Adrenal gland (tissue), 12 donors: ENCODE measurements around the gene CES2. TPM values are rescaled to one million over a fixed set of nuclear protein-coding genes. Genes with fewer than 3 reads are reported as not detected.
"Not testable (repeated sequence)": the region's sequence is repeated elsewhere in the genome, so short reads cannot be mapped to it uniquely, and the experiment has no call there.

ENCODE experiments used
- DNase-seq, 7 donors: peaks; one replicate each; pipeline ENCODE4 v3.0.0-alpha.2; 2019 to 2020
- H3K27ac ChIP-seq, 5 donors: fragments of 200-600 bp; sonication (generic) in 4 of 5; 1 replicate in 3 of 5; 2 replicates in 2 of 5; pipeline versions ENCODE4 v1.5.1 to v1.8.0; 2016 to 2020; ENCODE audit warnings: mild to moderate bottlenecking in 1 of 5
- H3K27me3 ChIP-seq: fragments of 200-600 bp; 2 replicates; pipeline ENCODE4 v1.8.0; 2021
- H3K36me3 ChIP-seq, 2 donors: fragments of 200-600 bp; replicated peaks in 1 of 2; 1 replicate in 1 of 2; 2 replicates in 1 of 2; pipeline versions ENCODE4 v1.5.1 to v1.8.0; 2018 to 2022
- H3K4me1 ChIP-seq, 2 donors: fragments of 200-600 bp; replicated peaks in 1 of 2; 1 replicate in 1 of 2; 2 replicates in 1 of 2; pipeline versions ENCODE4 v1.5.1 to v1.8.0; 2018 to 2021
- H3K4me3 ChIP-seq, 4 donors: fragments of 200-600 bp; sonication (generic) in 3 of 4; one replicate each; pipeline ENCODE4 v1.5.1; 2016 to 2018
- H3K9me3 ChIP-seq, 3 donors: fragments of 200-600 bp; sonication (generic) in 1 of 3; replicated peaks in 1 of 3; 1 replicate in 2 of 3; 2 replicates in 1 of 3; pipeline versions ENCODE4 v1.5.1 to v1.8.0; 2016 to 2021
- POLR2A ChIP-seq, 2 donors: fragments of 450-650 bp; IDR thresholded peaks; one replicate each; pipeline ENCODE4 v1.6.1; 2017; ENCODE audit warnings: antibody characterized with exemption in 2 of 2, mild to moderate bottlenecking in 2 of 2, moderate library complexity in 1 of 2
- WGBS, 4 donors: extraction: QIAGEN DNeasy Blood & Tissue Kit in 2 of 4; methylation state at CpG; one replicate each; pipeline versions ENCODE4 v1.1.5 to v1.1.7; 2013 to 2017; 5-methylcytosine and 5-hydroxymethylcytosine counted together
- intact Hi-C, 2 donors: fragments of 100-400 bp; cut with DNase I; formaldehyde crosslinking; loops; one replicate each; pipeline versions ENCODE4 v1.14.1 to v1.15.0; 2022 to 2023
- polyA plus RNA-seq, 3 donors: library from polyadenylated mRNA; stranded (reverse); fragments of 200-250 nt in 2 of 3; fragments of 350-450 nt in 1 of 3; fragmentation: Illumina TruSeq in 1 of 3; extraction: RNeasy Lipid Tissue Mini Kit (QIAGEN cat#74804) in 1 of 3; gene quantifications; one replicate each; pipeline ENCODE4 v1.2.3, GENCODE V29; 2013 to 2014
- total RNA-seq, 9 donors: library from RNA; depleted of rRNA in 4 of 9; stranded (reverse); fragments of >200 nt in 4 of 9; fragments of 120-200 nt in 1 of 9; fragmentation: NEBNext Ultra II Directional in 1 of 9; extraction: Animal tissue kit (Norgen Biotek cat#: 25700) in 1 of 9; gene quantifications; one replicate each; pipeline versions ENCODE4 v1.1.0 to v1.2.4, GENCODE V29; 2013 to 2023
- TF ChIP-seq, protein P1 (sequence below), 6 experiments: fragments of 450-650 bp in 4 of 6; fragments of 200-600 bp in 2 of 6; sonication (generic) in 1 of 6; IDR thresholded peaks; 1 replicate in 5 of 6; 2 replicates in 1 of 6; pipeline versions ENCODE4 v1.5.1 to v1.8.0; 2016 to 2021; ENCODE audit warnings: antibody characterized with exemption in 6 of 6, mild to moderate bottlenecking in 2 of 6, moderate library complexity in 1 of 6
- donor health status: healthy with polysubstance abuse.
- donor health status: Bipolar disorder and iron deficiency.
- donor health status: DM: yes; HTN: yes; CAD: no.
- donor health status: DM: no; HTN: no; CAD: no.
- donor health status: DM: no; HTN: no; CAD: no.
- donor health status: DM: yes; HTN: yes; CAD: no.

CES2 gene
- total and polyA plus RNA-seq, 12 donors = 25.6 to 133 (median 85.3) TPM

DNA sequence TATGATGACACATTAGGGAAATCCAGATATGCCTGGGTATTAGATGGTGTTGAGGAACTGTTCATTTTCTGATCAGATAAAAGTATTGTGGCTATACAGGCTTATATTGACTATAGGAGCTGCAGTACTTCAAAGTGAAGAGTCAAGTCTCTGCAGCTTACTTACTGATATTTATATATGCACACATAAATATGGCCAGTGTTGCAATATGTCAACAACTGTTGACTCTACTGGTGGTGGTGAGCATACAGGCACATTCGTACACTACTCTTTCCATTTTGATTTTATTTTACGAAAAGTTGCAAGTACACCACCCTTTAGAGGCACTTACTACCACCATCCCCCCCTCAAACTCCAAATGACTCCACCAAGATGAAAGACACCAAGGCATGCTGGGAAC is 3.7 kb upstream of the CES2 start:
- Histone ChIP-seq H3K4me1 (peaks cover 25 to 42% of the 10 kb centered on the region in 2 donors), H3K4me3 (no peak overlapping the region), H3K27me3 (no peaks in the 10 kb centered on the region), H3K36me3 (no peaks in the 10 kb centered on the region), H3K27ac (no peak overlapping the region), H3K9me3 (no peaks in the 10 kb centered on the region)
- WGBS, 4 donors = 83 to 94% (median 91%) methylated on average over 2 of the region's 2 CpGs
- no peak for TF ChIP-seq POLR2A (IDR thresholded peaks at IDR 0.05)
- TF ChIP-seq, protein P1, sequence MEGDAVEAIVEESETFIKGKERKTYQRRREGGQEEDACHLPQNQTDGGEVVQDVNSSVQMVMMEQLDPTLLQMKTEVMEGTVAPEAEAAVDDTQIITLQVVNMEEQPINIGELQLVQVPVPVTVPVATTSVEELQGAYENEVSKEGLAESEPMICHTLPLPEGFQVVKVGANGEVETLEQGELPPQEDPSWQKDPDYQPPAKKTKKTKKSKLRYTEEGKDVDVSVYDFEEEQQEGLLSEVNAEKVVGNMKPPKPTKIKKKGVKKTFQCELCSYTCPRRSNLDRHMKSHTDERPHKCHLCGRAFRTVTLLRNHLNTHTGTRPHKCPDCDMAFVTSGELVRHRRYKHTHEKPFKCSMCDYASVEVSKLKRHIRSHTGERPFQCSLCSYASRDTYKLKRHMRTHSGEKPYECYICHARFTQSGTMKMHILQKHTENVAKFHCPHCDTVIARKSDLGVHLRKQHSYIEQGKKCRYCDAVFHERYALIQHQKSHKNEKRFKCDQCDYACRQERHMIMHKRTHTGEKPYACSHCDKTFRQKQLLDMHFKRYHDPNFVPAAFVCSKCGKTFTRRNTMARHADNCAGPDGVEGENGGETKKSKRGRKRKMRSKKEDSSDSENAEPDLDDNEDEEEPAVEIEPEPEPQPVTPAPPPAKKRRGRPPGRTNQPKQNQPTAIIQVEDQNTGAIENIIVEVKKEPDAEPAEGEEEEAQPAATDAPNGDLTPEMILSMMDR (IDR thresholded peaks at IDR 0.05) = no peak
- DNase-seq = no peak
- intact Hi-C loops = loop anchor here in 1 of 2 donors (5.0 kb wide), 1 partner anchor 34 kb away; no protein-coding TSS in a partner anchor

DNA sequence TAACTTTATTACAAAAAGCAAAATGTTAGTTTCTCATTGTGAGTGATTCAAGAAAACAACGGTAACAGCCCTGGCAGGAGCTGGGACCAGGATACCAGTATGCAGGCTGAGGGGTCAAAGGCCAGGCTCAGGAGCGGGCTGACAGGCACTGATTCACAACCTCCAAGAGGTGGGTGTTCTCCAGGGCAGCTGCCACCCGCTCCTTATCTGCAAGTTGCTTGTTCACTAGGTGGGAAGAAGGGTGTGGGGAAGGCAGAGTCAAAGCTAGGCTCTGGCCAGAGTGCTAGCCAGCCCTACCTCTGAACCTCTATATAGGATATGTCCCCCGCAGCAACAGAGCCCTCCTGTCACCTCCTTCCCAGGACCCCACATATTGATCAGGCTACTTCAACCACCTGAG is 3.2 kb upstream of the CES2 start:
- peaks cover 26 to 42% of the 10 kb centered on the region in 2 donors for H3K4me1 ChIP-seq

DNA sequence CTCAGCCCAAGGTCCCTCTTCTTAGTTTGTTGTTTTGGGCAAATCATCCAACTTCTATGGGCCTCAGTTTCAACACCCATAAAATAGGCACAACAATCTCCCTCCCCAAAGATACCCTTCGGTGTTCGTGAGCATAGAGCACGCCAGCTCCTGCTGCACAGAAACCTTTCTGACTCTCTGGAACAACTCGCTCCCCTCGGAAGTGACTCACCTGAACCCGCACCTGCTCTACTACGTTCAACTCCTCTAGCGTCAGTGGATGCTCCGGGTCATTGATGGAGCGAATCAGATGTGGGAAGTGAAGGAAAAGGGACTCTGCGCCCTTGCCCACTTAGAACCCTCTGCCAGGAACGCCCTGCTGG is 1.6 kb upstream of the CES2 start:
- peaks cover 20 to 42% of the 10 kb centered on the region in 2 donors for H3K4me1 ChIP-seq
- H3K27ac ChIP-seq = peak overlapping the region; percentile 54 to 97 (median 85)
- peak in 2 of 7 donors; percentile 35 to 51 for DNase-seq
- H3K27me3 ChIP-seq = no peaks in the 10 kb centered on the region
- peak overlapping the region; percentile 80 to 89 (median 82) for H3K4me3 ChIP-seq
- intact Hi-C loops = loop anchor here in 1 of 2 donors (5.0 kb wide), 1 partner anchor 36 kb away; no protein-coding TSS in a partner anchor
- H3K36me3 ChIP-seq = peaks cover 0 to 14% of the 10 kb centered on the region in 2 donors
- WGBS, 4 donors = 0 to 7% (median 1%) methylated on average over 5 to 12 of the region's 12 CpGs
- H3K9me3 ChIP-seq = no peaks in the 10 kb centered on the region
- TF ChIP-seq POLR2A (IDR thresholded peaks at IDR 0.05) = no peak
- TF ChIP-seq, protein P1 (IDR thresholded peaks at IDR 0.05) = no peak

More for the DNA sequence above, 3.2 kb upstream of the CES2 start:
- Histone ChIP-seq H3K9me3 (no peaks in the 10 kb centered on the region), H3K27ac (no peak overlapping the region), H3K27me3 (no peaks in the 10 kb centered on the region), H3K4me3 (no peak overlapping the region), H3K36me3 (peaks cover 0 to under 1% of the 10 kb centered on the region in 2 donors)
- TF ChIP-seq, protein P1 (IDR thresholded peaks at IDR 0.05) = no peak
- TF ChIP-seq POLR2A (IDR thresholded peaks at IDR 0.05) = no peak
- no peak for DNase-seq
- 82 to 88% (median 85%) methylated on average over 3 to 4 of the region's 4 CpGs for WGBS, 4 donors
- intact Hi-C loops = loop anchor here in 1 of 2 donors (5.0 kb wide), 1 partner anchor 35 kb away; no protein-coding TSS in a partner anchor

DNA sequence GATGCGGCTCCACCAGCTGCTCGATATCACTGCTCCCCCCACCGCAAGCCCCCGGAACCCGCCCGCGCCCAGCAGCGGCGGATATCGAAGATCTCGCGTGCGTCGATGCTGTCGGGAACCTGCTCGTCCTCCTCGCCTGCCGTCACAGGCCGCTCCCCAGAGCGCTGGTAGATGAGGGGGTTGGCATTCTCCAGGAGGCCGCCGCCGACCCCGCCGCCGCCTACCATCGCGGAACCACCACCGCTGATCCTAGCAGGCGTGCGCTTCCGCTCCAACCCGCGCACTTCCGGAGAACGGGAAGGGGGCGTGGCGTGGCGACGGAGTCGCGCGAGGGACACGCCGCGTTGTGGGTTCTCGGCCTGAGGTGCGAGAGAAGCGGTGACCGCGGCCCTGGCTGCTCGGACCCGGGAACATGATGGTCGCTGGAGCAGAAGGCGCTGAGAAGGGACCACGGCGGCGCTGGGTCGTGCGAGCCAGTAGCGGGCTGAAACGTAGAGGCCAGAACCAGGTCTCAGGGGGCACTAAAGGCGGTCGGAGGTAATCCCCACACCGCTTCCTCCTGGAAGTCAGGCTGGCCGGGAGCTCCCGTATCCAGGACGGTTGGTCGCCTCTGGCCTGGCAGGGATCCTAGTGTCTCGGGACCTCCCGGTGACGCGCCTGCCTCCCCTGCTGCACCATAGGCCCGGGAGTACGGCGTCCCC is 1.0 kb upstream of the CES2 start, which contains the start of gene CIAO2B:
CIAO2B (minus strand) TSS at position 265 of the 701 bp plus-strand sequence; CDS start at position 227, 38 bp downstream.
- DNase-seq = peak; percentile 86 to 95 (median 92)
- H3K27ac ChIP-seq = peak within 1 kb of the TSS; percentile 54 to 97 (median 85)
- WGBS, 4 donors = 0 to 1% (median 0%) methylated on average over 21 to 76 of the region's 76 CpGs; no CpG with 5 or more reads in 1 of the 4 donors
- H3K4me1 ChIP-seq = peaks cover 20 to 42% of the 10 kb centered on the region in 2 donors
- no peaks in the 10 kb centered on the region for H3K9me3 ChIP-seq
- intact Hi-C loops = loop anchor here in 1 of 2 donors (5.0 kb wide), 1 partner anchor 37 kb away; no protein-coding TSS in a partner anchor
- peak; percentile 78 to 93 for TF ChIP-seq POLR2A (IDR thresholded peaks at IDR 0.05)
- TF ChIP-seq, protein P1 (IDR thresholded peaks at IDR 0.05) = no peak
- no peaks in the 10 kb centered on the region for H3K27me3 ChIP-seq
- peaks cover 0 to 20% of the 10 kb centered on the region in 2 donors for H3K36me3 ChIP-seq
- peak within 1 kb of the TSS; percentile 80 to 89 (median 82) for H3K4me3 ChIP-seq

DNA sequence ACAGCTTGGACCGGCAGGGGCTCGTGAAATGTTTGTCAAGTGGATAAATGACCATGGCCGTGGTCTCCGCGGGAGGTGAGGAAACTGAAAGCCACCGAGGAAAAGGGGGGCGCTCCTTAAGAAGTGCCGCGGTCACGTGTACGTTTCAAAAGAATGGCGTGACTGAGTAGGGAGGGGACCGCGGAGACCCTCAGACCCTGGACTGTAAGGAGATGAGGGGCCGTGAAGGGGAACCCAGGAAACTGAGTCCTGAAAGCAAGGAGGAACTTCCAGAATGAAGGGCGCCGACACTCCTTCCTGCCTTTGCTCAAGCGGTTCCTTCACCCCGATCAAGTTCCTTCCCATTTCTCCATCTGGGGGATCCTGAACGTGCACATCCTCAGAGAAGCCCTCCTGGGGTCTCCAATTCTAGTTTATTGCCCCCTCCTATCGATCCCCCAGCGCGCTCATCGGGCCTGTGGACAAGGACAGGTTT is 440 bp upstream of the CES2 start:
- Histone ChIP-seq H3K36me3 (peaks cover 0 to 25% of the 10 kb centered on the region in 2 donors), H3K4me1 (peaks cover 20 to 42% of the 10 kb centered on the region in 2 donors), H3K27ac (peak overlapping the region; percentile 54 to 97 (median 85)), H3K4me3 (peak overlapping the region; percentile 80 to 89 (median 82))
- intact Hi-C loops = loop anchor here in 1 of 2 donors (5.0 kb wide), 1 partner anchor 38 kb away; no protein-coding TSS in a partner anchor
- 1 to 3% (median 1%) methylated on average over 18 to 22 of the region's 24 CpGs for WGBS, 4 donors
- H3K9me3 ChIP-seq, H3K27me3 ChIP-seq, DNase-seq: not testable (repeated sequence)
